Measurements from ENCODE around the gene TFDP2.

DNA sequence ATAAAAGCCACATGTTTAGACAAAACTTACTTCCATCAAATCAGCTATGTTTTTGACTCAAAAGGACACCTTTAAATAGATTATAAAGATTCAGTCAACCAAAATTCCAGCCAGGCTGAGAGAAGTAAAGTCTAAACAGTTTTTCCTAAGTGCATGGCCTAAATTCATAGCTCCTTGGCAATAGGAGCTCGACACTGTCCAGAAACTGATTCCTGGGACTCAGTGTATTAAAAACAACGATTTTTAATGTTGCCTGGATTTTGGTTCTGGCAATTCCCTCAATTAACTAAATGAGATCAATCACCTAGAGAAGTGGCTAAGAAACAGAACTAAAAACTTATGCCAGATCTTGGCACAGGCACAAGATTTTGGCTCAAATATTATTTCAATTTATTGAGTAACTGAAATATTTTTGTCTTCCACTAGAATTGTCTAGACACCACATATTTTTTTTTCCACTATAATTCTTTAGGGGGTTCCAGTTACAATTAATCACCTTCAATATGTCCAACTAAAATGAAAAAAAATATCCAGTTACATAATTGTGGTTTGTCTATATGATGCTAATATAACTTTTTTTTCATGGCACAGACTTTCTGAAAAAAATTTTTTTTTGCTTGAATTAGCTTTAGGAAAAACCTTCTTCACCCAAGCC, 135.9 kb downstream of the TFDP2 start:
- TF ChIP-seq CREB1 (CRISPR knock-in tag; IDR thresholded peaks at IDR 0.05; ENCODE audit: low read depth): no peak
- TF ChIP-seq, protein P1, sequence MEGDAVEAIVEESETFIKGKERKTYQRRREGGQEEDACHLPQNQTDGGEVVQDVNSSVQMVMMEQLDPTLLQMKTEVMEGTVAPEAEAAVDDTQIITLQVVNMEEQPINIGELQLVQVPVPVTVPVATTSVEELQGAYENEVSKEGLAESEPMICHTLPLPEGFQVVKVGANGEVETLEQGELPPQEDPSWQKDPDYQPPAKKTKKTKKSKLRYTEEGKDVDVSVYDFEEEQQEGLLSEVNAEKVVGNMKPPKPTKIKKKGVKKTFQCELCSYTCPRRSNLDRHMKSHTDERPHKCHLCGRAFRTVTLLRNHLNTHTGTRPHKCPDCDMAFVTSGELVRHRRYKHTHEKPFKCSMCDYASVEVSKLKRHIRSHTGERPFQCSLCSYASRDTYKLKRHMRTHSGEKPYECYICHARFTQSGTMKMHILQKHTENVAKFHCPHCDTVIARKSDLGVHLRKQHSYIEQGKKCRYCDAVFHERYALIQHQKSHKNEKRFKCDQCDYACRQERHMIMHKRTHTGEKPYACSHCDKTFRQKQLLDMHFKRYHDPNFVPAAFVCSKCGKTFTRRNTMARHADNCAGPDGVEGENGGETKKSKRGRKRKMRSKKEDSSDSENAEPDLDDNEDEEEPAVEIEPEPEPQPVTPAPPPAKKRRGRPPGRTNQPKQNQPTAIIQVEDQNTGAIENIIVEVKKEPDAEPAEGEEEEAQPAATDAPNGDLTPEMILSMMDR (conservative IDR thresholded peaks at IDR 0.05; ENCODE audit: low read depth in 2 of 2): no peak

Measured in GM23338 (cell line).